HL-60 (cell line): ENCODE results near the gene DOCK1.

Source experiments
- GABPA ChIP-seq: IDR thresholded peaks from 2 replicates; pipeline ENCODE4 v1.6.1; 2012; ENCODE audit warnings: low read depth
- POLR2AphosphoS5 ChIP-seq: IDR thresholded peaks from 2 replicates; pipeline ENCODE4 v1.6.1; 2012; ENCODE audit warnings: low read depth
- SPI1 ChIP-seq: IDR thresholded peaks from 2 replicates; pipeline ENCODE4 v1.6.1; 2012; ENCODE audit warnings: low read depth, mild to moderate bottlenecking, borderline replicate concordance
- TF ChIP-seq, protein P1 (sequence below): IDR thresholded peaks from one replicate; pipeline ENCODE4 v1.5.1; 2011; ENCODE audit warnings: low read length, control low read depth, inconsistent platforms; ENCODE audit not compliant: insufficient read depth

DNA sequence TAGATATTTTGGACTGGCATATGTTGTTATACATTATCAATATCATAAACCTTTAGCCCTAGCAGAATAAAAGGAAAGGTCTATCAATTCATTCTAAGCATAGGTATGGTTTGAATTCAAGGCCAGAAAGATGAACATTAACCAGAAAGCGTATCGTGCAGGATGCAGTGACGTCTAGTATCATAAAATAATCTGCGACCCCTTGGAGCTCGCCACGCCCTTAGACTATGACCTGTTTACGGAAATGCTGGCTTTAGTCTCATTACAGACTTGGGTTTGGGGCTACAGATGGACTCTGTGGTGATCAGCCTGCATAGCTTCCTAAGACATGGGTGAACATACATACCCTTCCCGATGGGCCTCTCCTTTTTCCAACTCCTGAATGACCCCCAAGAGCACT lies 269.6 kb downstream of the DOCK1 start:
- TF ChIP-seq, protein P1, sequence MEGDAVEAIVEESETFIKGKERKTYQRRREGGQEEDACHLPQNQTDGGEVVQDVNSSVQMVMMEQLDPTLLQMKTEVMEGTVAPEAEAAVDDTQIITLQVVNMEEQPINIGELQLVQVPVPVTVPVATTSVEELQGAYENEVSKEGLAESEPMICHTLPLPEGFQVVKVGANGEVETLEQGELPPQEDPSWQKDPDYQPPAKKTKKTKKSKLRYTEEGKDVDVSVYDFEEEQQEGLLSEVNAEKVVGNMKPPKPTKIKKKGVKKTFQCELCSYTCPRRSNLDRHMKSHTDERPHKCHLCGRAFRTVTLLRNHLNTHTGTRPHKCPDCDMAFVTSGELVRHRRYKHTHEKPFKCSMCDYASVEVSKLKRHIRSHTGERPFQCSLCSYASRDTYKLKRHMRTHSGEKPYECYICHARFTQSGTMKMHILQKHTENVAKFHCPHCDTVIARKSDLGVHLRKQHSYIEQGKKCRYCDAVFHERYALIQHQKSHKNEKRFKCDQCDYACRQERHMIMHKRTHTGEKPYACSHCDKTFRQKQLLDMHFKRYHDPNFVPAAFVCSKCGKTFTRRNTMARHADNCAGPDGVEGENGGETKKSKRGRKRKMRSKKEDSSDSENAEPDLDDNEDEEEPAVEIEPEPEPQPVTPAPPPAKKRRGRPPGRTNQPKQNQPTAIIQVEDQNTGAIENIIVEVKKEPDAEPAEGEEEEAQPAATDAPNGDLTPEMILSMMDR: no peak
- no peak for TF ChIP-seq GABPA
- TF ChIP-seq SPI1: no peak
- TF ChIP-seq POLR2AphosphoS5: no peak
